Activated T-helper 1 cell treated with Interleukin-2 at 50 U/mL for 16 hours (primary cell): ENCODE measurements around the gene TMEM175.

ENCODE experiments used
- DNase-seq: peaks from one replicate; pipeline ENCODE4 v3.0.0-alpha.2; 2020; ENCODE audit warnings: low read depth

The TMEM175 gene

DNA sequence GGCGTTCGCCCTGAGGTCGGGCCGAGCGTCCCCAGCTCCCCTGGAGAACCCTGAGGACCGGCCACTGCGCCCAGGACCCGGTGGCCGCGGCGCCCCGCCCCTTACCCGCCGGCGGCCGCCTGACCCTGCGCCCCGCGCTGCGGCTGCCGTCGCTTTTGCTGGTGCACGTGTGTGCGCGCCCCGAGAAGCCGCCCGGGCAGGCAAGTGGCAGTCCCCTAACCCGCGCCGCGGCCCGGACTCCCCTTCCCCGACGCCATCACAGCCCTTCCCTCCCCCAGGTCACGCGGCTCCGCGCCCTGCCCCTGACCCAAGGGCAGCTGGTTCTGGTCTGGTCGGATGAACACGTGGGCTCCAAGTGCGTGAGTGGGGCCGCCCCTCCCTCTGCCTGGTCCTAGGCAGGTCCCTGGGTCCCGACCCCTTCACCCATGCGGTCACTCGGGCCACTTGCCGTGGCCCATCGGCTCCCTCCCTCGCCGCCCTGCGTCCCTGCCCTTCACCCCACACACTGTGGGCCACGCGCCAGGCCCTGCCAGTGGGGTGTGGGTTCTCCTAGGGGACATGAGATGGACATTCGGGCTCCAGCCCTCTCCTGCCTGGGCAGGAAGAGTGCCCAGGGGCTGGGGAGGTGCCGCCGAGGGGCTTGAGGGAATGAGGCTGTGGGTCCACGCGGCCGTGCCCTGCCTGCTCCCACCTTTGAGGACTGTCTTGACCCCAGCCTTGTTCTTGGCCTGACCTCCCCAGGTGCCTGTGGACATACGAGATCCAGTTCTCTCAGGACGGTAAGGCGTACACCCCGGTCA lies 71.2 kb downstream of the TMEM175 start:
- no peak for DNase-seq

DNA sequence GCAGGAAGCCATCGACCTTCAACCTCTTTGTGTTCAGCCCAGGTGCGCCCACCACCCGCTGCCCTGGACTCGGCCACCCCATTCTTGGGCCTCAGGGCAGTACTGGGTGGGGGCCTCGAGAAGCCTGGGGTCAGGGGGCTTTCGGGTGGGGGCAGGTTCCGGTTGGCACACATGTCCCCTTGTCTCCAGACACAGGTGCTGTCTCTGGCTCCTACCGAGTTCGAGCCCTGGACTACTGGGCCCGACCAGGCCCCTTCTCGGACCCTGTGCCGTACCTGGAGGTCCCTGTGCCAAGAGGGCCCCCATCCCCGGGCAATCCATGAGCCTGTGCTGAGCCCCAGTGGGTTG lies 71.8 kb downstream of the TMEM175 start:
- DNase-seq: no peak

DNA sequence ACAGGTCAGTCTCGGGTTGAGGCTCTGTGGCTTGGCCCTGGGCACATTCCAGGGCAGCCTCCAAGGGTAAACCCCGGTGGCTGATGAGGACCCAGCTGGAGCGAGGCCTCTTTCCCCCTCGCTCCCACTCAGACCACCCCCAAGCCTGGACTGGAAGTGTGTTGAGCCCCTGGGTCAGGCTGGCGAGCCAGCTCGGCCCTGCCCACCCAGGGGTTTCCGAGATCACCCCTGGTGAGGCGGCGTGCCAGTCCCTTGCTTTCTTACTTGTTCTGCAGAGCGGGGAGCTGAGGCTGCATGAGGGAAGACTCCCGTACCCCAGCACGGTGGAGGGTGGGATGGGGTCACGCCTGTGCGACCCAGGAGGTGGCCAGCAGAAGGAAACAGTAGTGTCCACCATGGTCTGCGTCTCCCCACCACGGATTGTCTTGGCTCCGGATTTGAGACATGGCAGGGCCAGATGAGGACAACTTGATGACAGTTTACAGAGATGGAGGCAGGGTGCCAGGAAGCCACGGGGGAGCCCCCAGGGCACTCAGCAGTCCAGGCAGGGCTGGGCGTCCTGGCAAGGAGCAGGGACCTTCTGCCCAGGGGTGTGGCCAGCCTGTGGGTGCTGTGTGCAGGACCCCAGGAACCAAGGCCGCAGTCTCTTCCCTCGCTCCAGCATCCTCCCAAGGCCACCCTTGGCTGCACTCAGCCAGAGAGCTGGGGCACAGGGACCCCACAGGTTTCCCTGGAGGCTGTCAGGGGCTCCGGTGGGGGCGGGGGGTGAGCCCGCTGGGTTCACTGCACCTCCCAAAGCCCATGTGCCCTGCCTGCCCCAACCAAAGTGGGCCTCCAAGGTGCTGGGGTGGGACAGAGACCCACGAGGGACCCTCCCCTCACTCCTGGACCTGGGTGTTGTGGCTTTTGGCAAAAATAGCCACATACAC lies 72.6 kb downstream of the TMEM175 start:
- DNase-seq: no peak

DNA sequence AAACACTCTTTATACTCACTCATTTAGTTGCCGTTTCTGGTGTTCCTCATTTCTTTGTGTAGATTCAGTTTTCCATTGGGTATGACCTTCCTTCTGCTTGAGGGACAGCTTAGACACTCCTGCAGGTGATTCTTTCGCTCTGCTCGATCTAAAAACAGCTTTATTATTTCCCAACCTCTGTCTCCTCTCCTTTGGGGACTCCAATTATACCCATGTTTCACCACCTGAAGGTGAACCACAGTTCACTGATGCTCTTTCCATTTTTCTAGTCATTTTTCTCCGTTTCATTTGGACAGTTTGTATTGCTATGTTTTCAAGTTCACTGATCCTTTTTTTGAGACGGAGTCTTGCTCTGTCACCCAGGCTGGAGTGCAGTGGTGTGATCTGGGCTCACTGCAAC lies 74.6 kb downstream of the TMEM175 start:
- no peak for DNase-seq
